HepG2 (cell line): ENCODE data around the gene GLB1L3.

ENCODE experiments used
- BCLAF1 ChIP-seq: fragments of 450-650 bp; IDR thresholded peaks from 2 replicates; pipeline ENCODE4 v1.6.1; 2017; ENCODE audit warnings: mild to moderate bottlenecking
- CSRNP2 ChIP-seq: sonication (generic); formaldehyde crosslinking; conservative IDR thresholded peaks from 2 replicates; pipeline ENCODE4 v1.8.0; 2022; ENCODE audit warnings: low read depth, missing genetic modification reagents
- CTCF ChIP-seq: sonication (generic); formaldehyde crosslinking; IDR thresholded peaks from 2 replicates; pipeline ENCODE4 v1.5.0; 2020; ENCODE audit warnings: mild to moderate bottlenecking, missing genetic modification reagents, moderate library complexity
- E2F1 ChIP-seq: sonication (generic); formaldehyde crosslinking; IDR thresholded peaks from 2 replicates; pipeline ENCODE4 v1.5.0; 2020; ENCODE audit warnings: missing genetic modification reagents
- NBN ChIP-seq: fragments of 450-650 bp; conservative IDR thresholded peaks from 2 replicates; pipeline ENCODE4 v1.6.1; 2017
- POLR2A ChIP-seq, 2 experiments: IDR thresholded peaks; 2 replicates each; pipeline ENCODE4 v1.6.1; 2011; ENCODE audit warnings: low read depth in 2 of 2, low read length in 2 of 2, mild to moderate bottlenecking in 1 of 2, moderate library complexity in 1 of 2; ENCODE audit not compliant: insufficient read depth in 1 of 2
- SMARCC2 ChIP-seq: fragments of 450-650 bp; IDR thresholded peaks from 2 replicates; pipeline ENCODE4 v1.6.1; 2017; ENCODE audit warnings: antibody characterized with exemption, mild to moderate bottlenecking
- ZNF564 ChIP-seq: sonication (generic); formaldehyde crosslinking; IDR thresholded peaks from 2 replicates; pipeline ENCODE4 v1.8.1; 2023; ENCODE audit warnings: mild to moderate bottlenecking, missing genetic modification reagents

GRCh38 chr11:134347441-134347840, 71.3 kb downstream of the GLB1L3 start:
- TF ChIP-seq E2F1 (CRISPR knock-in tag) = no peak
- TF ChIP-seq POLR2A (IDR thresholded peaks at IDR 0.05; ENCODE audit: insufficient read depth in 1 of 2, low read depth in 2 of 2, low read length in 2 of 2) = no peak
- TF ChIP-seq ZNF564 (CRISPR knock-in tag) = no peak
- TF ChIP-seq SMARCC2 = no peak
- no peak for TF ChIP-seq CSRNP2 (CRISPR knock-in tag)
- TF ChIP-seq CTCF (CRISPR knock-in tag) = no peak
- TF ChIP-seq BCLAF1 = no peak
- TF ChIP-seq NBN = no peak
